H9 (cell line): Measurements from ENCODE around the gene ALDH1L1. TPM values are rescaled to one million over a fixed set of nuclear protein-coding genes. Genes with fewer than 3 reads are reported as not detected.
A peak's percentile ranks its signal among the peaks of the same experiment; 100 is the strongest.

ENCODE experiments used
- DNase-seq: peaks from one replicate; pipeline ENCODE4 v3.0.0-alpha.2; 2017
- H2AFZ ChIP-seq: one replicate; pipeline ENCODE4 v1.6.1; 2013; ENCODE audit warnings: mild to moderate bottlenecking, low read length, control low read depth, moderate library complexity
- H2AK5ac ChIP-seq: 2 replicates; pipeline ENCODE4 v1.6.1; 2013; ENCODE audit warnings: low read length, control low read depth, mixed read lengths; ENCODE audit not compliant: insufficient read length
- H2BK120ac ChIP-seq: one replicate; pipeline ENCODE4 v1.6.1; 2013; ENCODE audit warnings: low read depth, mild to moderate bottlenecking, low read length, control low read depth, inconsistent platforms; ENCODE audit not compliant: poor library complexity, severe bottlenecking
- H2BK12ac ChIP-seq: 2 replicates; pipeline ENCODE4 v1.6.1; 2013; ENCODE audit warnings: low read length, control low read depth, mixed read lengths, low read depth; ENCODE audit not compliant: insufficient read length
- H2BK15ac ChIP-seq: 2 replicates; pipeline ENCODE4 v1.6.1; 2013; ENCODE audit warnings: low read depth, low read length, control low read depth
- H2BK20ac ChIP-seq: one replicate; pipeline ENCODE4 v1.6.1; 2013; ENCODE audit warnings: low read depth, mild to moderate bottlenecking, low read length, control low read depth, inconsistent platforms; ENCODE audit not compliant: poor library complexity, severe bottlenecking
- H2BK5ac ChIP-seq: 2 replicates; pipeline ENCODE4 v1.6.1; 2013; ENCODE audit warnings: low read length, control low read depth, mixed read lengths; ENCODE audit not compliant: insufficient read length
- H3K14ac ChIP-seq: 2 replicates; pipeline ENCODE4 v1.6.1; 2013; ENCODE audit warnings: low read length, control low read depth; ENCODE audit not compliant: insufficient read depth
- H3K18ac ChIP-seq: 2 replicates; pipeline ENCODE4 v1.6.1; 2013; ENCODE audit warnings: low read depth, mild to moderate bottlenecking, mixed read lengths, low read length, control low read depth; ENCODE audit not compliant: insufficient read length
- H3K23ac ChIP-seq: 2 replicates; pipeline ENCODE4 v1.6.1; 2013; ENCODE audit warnings: low read length, control low read depth, mixed read lengths, low read depth; ENCODE audit not compliant: insufficient read length
- H3K23me2 ChIP-seq: 2 replicates; pipeline ENCODE4 v1.6.1; 2013; ENCODE audit warnings: low read depth, mild to moderate bottlenecking, mixed read lengths, low read length, control low read depth; ENCODE audit not compliant: insufficient read length, poor library complexity, severe bottlenecking
- H3K27ac ChIP-seq: 2 replicates; pipeline ENCODE4 v1.5.1; 2013; ENCODE audit warnings: low read length, control low read depth, mixed read lengths, low read depth; ENCODE audit not compliant: insufficient read length
- H3K27me3 ChIP-seq: 2 replicates; pipeline ENCODE4 v1.6.1; 2013; ENCODE audit warnings: low read length, control low read depth, inconsistent platforms; ENCODE audit not compliant: insufficient read depth
- H3K4ac ChIP-seq: 2 replicates; pipeline ENCODE4 v1.6.1; 2013; ENCODE audit warnings: low read depth, mild to moderate bottlenecking, control low read depth, inconsistent platforms, low read length, moderate library complexity
- H3K4me1 ChIP-seq: 2 replicates; pipeline ENCODE4 v1.6.1; 2013; ENCODE audit warnings: low read length, control low read depth, inconsistent platforms; ENCODE audit not compliant: insufficient read depth
- H3K4me2 ChIP-seq: 2 replicates; pipeline ENCODE4 v1.6.1; 2013; ENCODE audit warnings: low read length, control low read depth, mixed read lengths; ENCODE audit not compliant: insufficient read length, insufficient read depth
- H3K56ac ChIP-seq: 2 replicates; pipeline ENCODE4 v1.6.1; 2013; ENCODE audit warnings: low read depth, mild to moderate bottlenecking, mixed read lengths, low read length, control low read depth; ENCODE audit not compliant: insufficient read length
- H3K79me1 ChIP-seq: 2 replicates; pipeline ENCODE4 v1.6.1; 2013; ENCODE audit warnings: low read depth, mild to moderate bottlenecking, moderate library complexity, low read length, control low read depth, inconsistent platforms; ENCODE audit not compliant: insufficient read depth, poor library complexity, severe bottlenecking
- H3K79me2 ChIP-seq: 2 replicates; pipeline ENCODE4 v1.6.1; 2013; ENCODE audit warnings: low read length, control low read depth, inconsistent platforms; ENCODE audit not compliant: insufficient read depth
- H3K9ac ChIP-seq: 2 replicates; pipeline ENCODE4 v1.6.1; 2013; ENCODE audit warnings: low read length, control low read depth, mixed read lengths; ENCODE audit not compliant: insufficient read length; ENCODE audit errors: extremely low read depth
- H3K9me3 ChIP-seq: one replicate; pipeline ENCODE4 v1.6.1; 2013; ENCODE audit warnings: low read depth, low read length, inconsistent platforms; ENCODE audit not compliant: control insufficient read depth
- H3T11ph ChIP-seq: one replicate; pipeline ENCODE4 v1.6.1; 2013; ENCODE audit warnings: mild to moderate bottlenecking, low read length, control low read depth, inconsistent platforms
- H4K20me1 ChIP-seq: one replicate; pipeline ENCODE4 v1.6.1; 2013; ENCODE audit not compliant: control insufficient read depth, insufficient read length, insufficient read depth
- H4K5ac ChIP-seq: 2 replicates; pipeline ENCODE4 v1.6.1; 2013; ENCODE audit warnings: low read depth, mild to moderate bottlenecking, mixed read lengths, low read length, control low read depth; ENCODE audit not compliant: insufficient read length
- H4K8ac ChIP-seq: replicated peaks from 2 replicates; pipeline ENCODE4 v1.6.1; 2013; ENCODE audit warnings: low read length, control low read depth, mixed read lengths, low read depth; ENCODE audit not compliant: insufficient read length
- H4K91ac ChIP-seq: 2 replicates; pipeline ENCODE4 v1.6.1; 2013; ENCODE audit warnings: low read depth, mild to moderate bottlenecking, moderate library complexity, mixed read lengths, low read length, control low read depth; ENCODE audit not compliant: insufficient read length
- H3K27ac Mint-ChIP-seq, 3 experiments: 2 replicates in 2 of 3; 3 replicates in 1 of 3; pipeline ENCODE4 v1.8.0; 2020 to 2021; ENCODE audit warnings: mixed read lengths in 3 of 3, mild to moderate bottlenecking in 1 of 3, moderate library complexity in 1 of 3
- H3K27me3 Mint-ChIP-seq: 2 replicates; pipeline ENCODE4 v1.8.0; 2021; ENCODE audit warnings: low read depth, mild to moderate bottlenecking, moderate library complexity, mixed read lengths
- H3K36me3 Mint-ChIP-seq, 3 experiments: 2 replicates in 2 of 3; 3 replicates in 1 of 3; pipeline ENCODE4 v1.8.0; 2020 to 2021; ENCODE audit warnings: low read depth in 3 of 3, mixed read lengths in 3 of 3; ENCODE audit not compliant: insufficient read depth in 1 of 3
- H3K4me1 Mint-ChIP-seq, 2 experiments: 2 replicates each; pipeline ENCODE4 v1.8.0; 2020; ENCODE audit warnings: mixed read lengths in 2 of 2
- H3K4me3 Mint-ChIP-seq, 2 experiments: 2 replicates in 1 of 2; 3 replicates in 1 of 2; pipeline ENCODE4 v1.8.0; 2020 to 2021; ENCODE audit warnings: mild to moderate bottlenecking in 2 of 2, mixed read lengths in 2 of 2, moderate library complexity in 1 of 2
- H3K9me3 Mint-ChIP-seq, 2 experiments: 2 replicates in 1 of 2; 3 replicates in 1 of 2; pipeline ENCODE4 v1.8.0; 2020; ENCODE audit warnings: mild to moderate bottlenecking in 2 of 2, mixed read lengths in 2 of 2, moderate library complexity in 1 of 2
- WGBS: extraction: QIAGEN DNeasy Blood & Tissue Kit; methylation state at CpG from one replicate; pipeline ENCODE4 v1.1.7; 2013; ENCODE audit warnings: missing lambda C conversion rate, low lambda C conversion rate, mixed read lengths; ENCODE audit not compliant: insufficient read length; ENCODE audit errors: extremely low coverage; 5-methylcytosine and 5-hydroxymethylcytosine counted together
- total RNA-seq: library from RNA; stranded (reverse); gene quantifications from 2 replicates; pipeline ENCODE4 v1.2.1, GENCODE V29; 2021
- TF ChIP-seq, protein P1 (sequence below): fragments of 200-600 bp; sonication (generic); conservative IDR thresholded peaks from 3 replicates; pipeline ENCODE4 v1.8.0; 2021; ENCODE audit warnings: antibody characterized with exemption, mild to moderate bottlenecking

Gene ALDH1L1
- total RNA-seq, 1 experiment from 2014 or later: 0.90 TPM

DNA sequence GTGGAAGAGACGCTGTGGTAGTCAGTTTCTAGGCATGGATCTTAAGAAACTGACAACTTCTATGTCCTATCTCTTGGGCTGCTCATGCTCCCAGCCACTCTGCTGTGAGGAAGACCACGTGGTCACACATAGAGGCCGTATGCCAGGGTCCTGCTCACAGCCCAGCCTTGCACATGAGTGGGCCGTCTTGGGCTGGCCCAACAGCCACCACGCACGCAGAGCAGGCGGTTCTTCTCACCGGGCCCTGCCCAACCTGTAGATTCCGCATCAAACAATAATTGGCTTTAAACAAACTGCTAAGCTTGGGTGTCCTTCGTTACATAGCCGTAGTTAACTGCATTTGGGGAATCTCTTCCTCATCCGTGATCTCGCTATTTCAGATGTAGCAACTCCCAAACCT lies 122.5 kb downstream of the ALDH1L1 start:
- Histone ChIP-seq H3K4ac (no peak overlapping the region), H4K8ac (no peak overlapping the region), H3K27ac (no peak overlapping the region), H3K79me2 (no peaks in the 10 kb centered on the region), H2BK15ac (no peak overlapping the region), H3K4me1 (no peaks in the 10 kb centered on the region), H2BK5ac (no peak overlapping the region), H2BK20ac (no peak overlapping the region), H4K5ac (no peak overlapping the region), H3K4me2 (no peak overlapping the region), H3K9me3 (no peaks in the 10 kb centered on the region), H3K56ac (no peak overlapping the region), H3K9ac (no peak overlapping the region), H2BK120ac (no peak overlapping the region), H3T11ph (no peak overlapping the region), H3K14ac (no peak overlapping the region), H2AK5ac (no peak overlapping the region), H4K91ac (no peak overlapping the region), H4K20me1 (no peaks in the 10 kb centered on the region), H2BK12ac (no peak overlapping the region), H3K79me1 (no peaks in the 10 kb centered on the region), H2AFZ (no peak overlapping the region), H3K23ac (no peak overlapping the region), H3K27me3 (no peaks in the 10 kb centered on the region), H3K18ac (no peak overlapping the region), H3K23me2 (no peaks in the 10 kb centered on the region)
- no CpG with 5 or more reads among the region's 13 CpGs for WGBS
- Mint-ChIP-seq H3K27me3 (no peaks in the 10 kb centered on the region), H3K4me1 (peaks cover 8 to 11% of the 10 kb centered on the region in 2 experiments), H3K4me3 (no peak overlapping the region), H3K36me3 (peaks cover 0 to 5% (median 0%) of the 10 kb centered on the region in 3 experiments; a peak in 3 of 7 replicates), H3K27ac (peak overlapping the region in 1 of 3 experiments; percentile 36; a peak in 1 of 7 replicates), H3K9me3 (no peaks in the 10 kb centered on the region)
- TF ChIP-seq, protein P1, sequence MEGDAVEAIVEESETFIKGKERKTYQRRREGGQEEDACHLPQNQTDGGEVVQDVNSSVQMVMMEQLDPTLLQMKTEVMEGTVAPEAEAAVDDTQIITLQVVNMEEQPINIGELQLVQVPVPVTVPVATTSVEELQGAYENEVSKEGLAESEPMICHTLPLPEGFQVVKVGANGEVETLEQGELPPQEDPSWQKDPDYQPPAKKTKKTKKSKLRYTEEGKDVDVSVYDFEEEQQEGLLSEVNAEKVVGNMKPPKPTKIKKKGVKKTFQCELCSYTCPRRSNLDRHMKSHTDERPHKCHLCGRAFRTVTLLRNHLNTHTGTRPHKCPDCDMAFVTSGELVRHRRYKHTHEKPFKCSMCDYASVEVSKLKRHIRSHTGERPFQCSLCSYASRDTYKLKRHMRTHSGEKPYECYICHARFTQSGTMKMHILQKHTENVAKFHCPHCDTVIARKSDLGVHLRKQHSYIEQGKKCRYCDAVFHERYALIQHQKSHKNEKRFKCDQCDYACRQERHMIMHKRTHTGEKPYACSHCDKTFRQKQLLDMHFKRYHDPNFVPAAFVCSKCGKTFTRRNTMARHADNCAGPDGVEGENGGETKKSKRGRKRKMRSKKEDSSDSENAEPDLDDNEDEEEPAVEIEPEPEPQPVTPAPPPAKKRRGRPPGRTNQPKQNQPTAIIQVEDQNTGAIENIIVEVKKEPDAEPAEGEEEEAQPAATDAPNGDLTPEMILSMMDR: no peak
- no peak for DNase-seq
